ENCODE measurements around the gene LCN6.
"Not testable (repeated sequence)": the region's sequence is repeated elsewhere in the genome, so short reads cannot be mapped to it uniquely, and the experiment has no call there.

GRCh38 chr9:136786983-136787382 lies 38.7 kb upstream of the LCN6 start:
- TF ChIP-seq CTCF (IDR thresholded peaks at IDR 0.05); EP300 (IDR thresholded peaks at IDR 0.05; ENCODE audit: low read depth); POLR2A (IDR thresholded peaks at IDR 0.05); POLR2AphosphoS5 (IDR thresholded peaks at IDR 0.05): not testable (repeated sequence)

Data from transverse colon (tissue), 4 donors.